Thyroid gland (tissue), 4 donors: ENCODE measurements around the gene WDR49. TPM values are rescaled to one million over a fixed set of nuclear protein-coding genes. Genes with fewer than 3 reads are reported as not detected.

ENCODE experiments used
- DNase-seq, 2 donors: peaks; one replicate each; pipeline ENCODE4 v3.0.0-alpha.2; 2019
- H3K27ac ChIP-seq, 3 donors: fragments of 200-600 bp; sonication (generic); 1 replicate in 2 of 3; 2 replicates in 1 of 3; pipeline ENCODE4 v1.5.1; 2016 to 2019; ENCODE audit warnings: mild to moderate bottlenecking in 1 of 3, moderate library complexity in 1 of 3
- H3K27me3 ChIP-seq: fragments of 200-600 bp; sonication (generic); one replicate; pipeline ENCODE4 v1.5.1; 2019
- H3K36me3 ChIP-seq, 2 donors: fragments of 200-600 bp; sonication (generic); one replicate each; pipeline ENCODE4 v1.5.1; 2016 to 2019
- H3K4me1 ChIP-seq, 2 donors: fragments of 200-600 bp; sonication (generic); one replicate each; pipeline ENCODE4 v1.5.1; 2017 to 2019
- H3K4me3 ChIP-seq, 3 donors: fragments of 200-600 bp; sonication (generic); replicated peaks in 1 of 3; 1 replicate in 2 of 3; 2 replicates in 1 of 3; pipeline ENCODE4 v1.5.1; 2016; ENCODE audit warnings: mild to moderate bottlenecking in 1 of 3
- H3K9me3 ChIP-seq: fragments of 200-600 bp; sonication (generic); one replicate; pipeline ENCODE4 v1.5.1; 2017
- POLR2A ChIP-seq, 2 donors: fragments of 450-650 bp; IDR thresholded peaks; one replicate each; pipeline ENCODE4 v1.6.1; 2017; ENCODE audit warnings: antibody characterized with exemption in 2 of 2, mild to moderate bottlenecking in 2 of 2, moderate library complexity in 1 of 2
- WGBS, 2 donors: methylation state at CpG; one replicate each; pipeline ENCODE4 v1.1.5; 2017; 5-methylcytosine and 5-hydroxymethylcytosine counted together
- intact Hi-C: fragments of 100-400 bp; cut with DNase I; formaldehyde crosslinking; loops from one replicate; pipeline ENCODE4 v1.15.1; 2023
- total RNA-seq, 4 donors: library from RNA; depleted of rRNA; stranded (reverse); fragments of >200 nt; gene quantifications; one replicate each; pipeline ENCODE4 v1.2.3, GENCODE V29; 2016
- TF ChIP-seq, protein P1 (sequence below), 6 experiments: fragments of 200-600 bp in 3 of 6; fragments of 450-650 bp in 3 of 6; sonication (generic) in 3 of 6; IDR thresholded peaks; one replicate each; pipeline ENCODE4 v1.5.1; 2016 to 2019; ENCODE audit warnings: antibody characterized with exemption in 6 of 6, mild to moderate bottlenecking in 2 of 6, inconsistent platforms in 1 of 6, moderate library complexity in 1 of 6

Gene WDR49
- total RNA-seq, 4 donors from 2014 or later, result 0.56 to 2.2 (median 1.6) TPM

DNA sequence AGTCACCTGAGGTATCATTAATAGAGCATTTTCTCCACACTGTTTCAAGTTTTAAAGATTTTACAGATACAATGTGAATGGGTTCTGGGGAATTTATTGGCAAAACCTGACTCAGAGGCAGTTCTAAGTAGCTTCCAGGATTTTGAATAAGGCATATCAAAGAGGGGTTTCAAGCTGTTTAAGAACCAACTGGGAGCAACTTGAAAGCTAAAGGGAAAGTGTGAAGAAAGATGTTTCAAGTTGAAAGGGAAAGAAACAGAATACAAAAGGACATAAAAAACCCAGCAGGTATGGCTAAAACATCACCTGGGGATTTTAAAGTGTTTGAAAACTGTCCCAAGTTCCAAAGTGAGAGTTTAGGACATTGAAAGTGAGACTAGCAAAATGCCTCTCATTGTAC, 162.1 kb downstream of the WDR49 start:
- Histone ChIP-seq H3K4me1 (no peaks in the 10 kb centered on the region), H3K27ac (no peak overlapping the region), H3K36me3 (no peaks in the 10 kb centered on the region), H3K9me3 (no peaks in the 10 kb centered on the region), H3K4me3 (no peak overlapping the region), H3K27me3 (no peaks in the 10 kb centered on the region)
- intact Hi-C loops, result no loop called here
- TF ChIP-seq POLR2A (IDR thresholded peaks at IDR 0.05), result no peak
- TF ChIP-seq, protein P1, sequence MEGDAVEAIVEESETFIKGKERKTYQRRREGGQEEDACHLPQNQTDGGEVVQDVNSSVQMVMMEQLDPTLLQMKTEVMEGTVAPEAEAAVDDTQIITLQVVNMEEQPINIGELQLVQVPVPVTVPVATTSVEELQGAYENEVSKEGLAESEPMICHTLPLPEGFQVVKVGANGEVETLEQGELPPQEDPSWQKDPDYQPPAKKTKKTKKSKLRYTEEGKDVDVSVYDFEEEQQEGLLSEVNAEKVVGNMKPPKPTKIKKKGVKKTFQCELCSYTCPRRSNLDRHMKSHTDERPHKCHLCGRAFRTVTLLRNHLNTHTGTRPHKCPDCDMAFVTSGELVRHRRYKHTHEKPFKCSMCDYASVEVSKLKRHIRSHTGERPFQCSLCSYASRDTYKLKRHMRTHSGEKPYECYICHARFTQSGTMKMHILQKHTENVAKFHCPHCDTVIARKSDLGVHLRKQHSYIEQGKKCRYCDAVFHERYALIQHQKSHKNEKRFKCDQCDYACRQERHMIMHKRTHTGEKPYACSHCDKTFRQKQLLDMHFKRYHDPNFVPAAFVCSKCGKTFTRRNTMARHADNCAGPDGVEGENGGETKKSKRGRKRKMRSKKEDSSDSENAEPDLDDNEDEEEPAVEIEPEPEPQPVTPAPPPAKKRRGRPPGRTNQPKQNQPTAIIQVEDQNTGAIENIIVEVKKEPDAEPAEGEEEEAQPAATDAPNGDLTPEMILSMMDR (IDR thresholded peaks at IDR 0.05), result no peak
- no peak for DNase-seq

DNA sequence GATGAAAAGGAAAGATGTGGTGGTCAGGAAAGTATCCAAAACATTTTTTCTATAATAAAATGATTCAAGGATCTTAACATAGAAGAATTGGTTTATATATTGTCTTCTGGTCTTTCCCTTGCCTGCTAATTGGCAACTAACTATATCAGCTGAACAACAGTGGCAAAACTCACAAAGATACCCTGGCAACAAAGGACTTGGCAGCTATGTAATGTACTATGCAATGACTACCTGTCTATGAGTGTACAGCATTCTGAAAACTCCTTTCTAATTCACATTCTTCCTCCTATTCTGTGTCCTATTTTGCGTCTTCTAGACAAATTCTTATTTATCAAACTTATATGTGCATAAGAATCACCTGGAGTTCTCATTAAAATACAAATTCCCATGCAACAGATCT, 164.2 kb downstream of the WDR49 start:
- H3K9me3 ChIP-seq, result no peaks in the 10 kb centered on the region
- TF ChIP-seq, protein P1 (IDR thresholded peaks at IDR 0.05), result no peak
- no peak for TF ChIP-seq POLR2A (IDR thresholded peaks at IDR 0.05)
- WGBS, 2 donors, result 83 to 87% methylated on average over 1 of the region's 1 CpG
- no peaks in the 10 kb centered on the region for H3K36me3 ChIP-seq
- DNase-seq, result no peak
- intact Hi-C loops, result no loop called here
- no peaks in the 10 kb centered on the region for H3K27me3 ChIP-seq
- no peak overlapping the region for H3K27ac ChIP-seq
- H3K4me3 ChIP-seq, result no peak overlapping the region
- no peaks in the 10 kb centered on the region for H3K4me1 ChIP-seq

DNA sequence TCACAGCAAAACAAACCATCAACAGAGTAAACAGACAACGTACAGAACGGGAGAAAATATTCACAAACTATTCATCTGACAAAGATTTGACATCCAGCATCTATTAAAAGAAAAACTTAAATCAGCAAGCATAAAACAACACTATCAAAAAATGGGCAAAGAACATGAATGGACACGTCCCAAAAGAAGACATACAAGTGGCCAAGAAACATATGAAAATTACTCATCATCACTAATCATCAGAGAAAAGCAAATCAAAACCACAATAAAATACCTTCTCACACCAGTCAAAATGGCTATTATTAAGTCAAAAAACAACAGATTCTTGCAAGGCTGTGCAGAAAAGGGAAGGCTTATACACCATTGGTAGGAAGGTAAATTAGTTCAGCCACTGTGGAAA, 166.2 kb downstream of the WDR49 start:
- Histone ChIP-seq H3K27me3 (no peaks in the 10 kb centered on the region), H3K9me3 (no peaks in the 10 kb centered on the region), H3K27ac (no peak overlapping the region), H3K4me1 (no peaks in the 10 kb centered on the region), H3K36me3 (no peaks in the 10 kb centered on the region), H3K4me3 (no peak overlapping the region)
- intact Hi-C loops, result no loop called here
- DNase-seq, result no peak
- no peak for TF ChIP-seq POLR2A (IDR thresholded peaks at IDR 0.05)
- TF ChIP-seq, protein P1 (IDR thresholded peaks at IDR 0.05), result no peak
- WGBS, 2 donors, result 58 to 69% methylated on average over 3 of the region's 3 CpGs

DNA sequence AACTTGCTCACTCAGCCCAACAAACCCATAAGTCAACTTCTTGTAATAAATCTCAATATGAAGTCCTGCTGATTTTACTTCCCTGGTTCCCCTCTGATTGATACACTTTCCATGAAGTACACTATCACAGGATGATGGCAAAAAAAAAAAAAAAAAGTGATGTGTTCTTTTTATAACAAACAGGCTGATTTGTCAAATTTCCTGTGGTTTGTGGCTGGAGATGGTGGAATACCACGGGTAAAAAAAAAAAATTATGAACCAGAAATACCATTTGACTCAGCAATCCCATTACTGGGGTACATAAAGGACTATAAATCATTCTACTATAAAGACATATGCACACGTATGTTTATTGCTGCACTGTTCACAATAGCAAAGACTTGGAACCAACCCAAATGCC, 169.2 kb downstream of the WDR49 start:
- Histone ChIP-seq H3K36me3 (no peaks in the 10 kb centered on the region), H3K27ac (no peak overlapping the region), H3K27me3 (no peaks in the 10 kb centered on the region), H3K4me3 (no peak overlapping the region), H3K9me3 (no peaks in the 10 kb centered on the region), H3K4me1 (no peaks in the 10 kb centered on the region)
- TF ChIP-seq, protein P1 (IDR thresholded peaks at IDR 0.05), result no peak
- no peak for TF ChIP-seq POLR2A (IDR thresholded peaks at IDR 0.05)
- no peak for DNase-seq
- 73 to 77% methylated on average over 2 of the region's 2 CpGs for WGBS, 2 donors
- intact Hi-C loops, result no loop called here

DNA sequence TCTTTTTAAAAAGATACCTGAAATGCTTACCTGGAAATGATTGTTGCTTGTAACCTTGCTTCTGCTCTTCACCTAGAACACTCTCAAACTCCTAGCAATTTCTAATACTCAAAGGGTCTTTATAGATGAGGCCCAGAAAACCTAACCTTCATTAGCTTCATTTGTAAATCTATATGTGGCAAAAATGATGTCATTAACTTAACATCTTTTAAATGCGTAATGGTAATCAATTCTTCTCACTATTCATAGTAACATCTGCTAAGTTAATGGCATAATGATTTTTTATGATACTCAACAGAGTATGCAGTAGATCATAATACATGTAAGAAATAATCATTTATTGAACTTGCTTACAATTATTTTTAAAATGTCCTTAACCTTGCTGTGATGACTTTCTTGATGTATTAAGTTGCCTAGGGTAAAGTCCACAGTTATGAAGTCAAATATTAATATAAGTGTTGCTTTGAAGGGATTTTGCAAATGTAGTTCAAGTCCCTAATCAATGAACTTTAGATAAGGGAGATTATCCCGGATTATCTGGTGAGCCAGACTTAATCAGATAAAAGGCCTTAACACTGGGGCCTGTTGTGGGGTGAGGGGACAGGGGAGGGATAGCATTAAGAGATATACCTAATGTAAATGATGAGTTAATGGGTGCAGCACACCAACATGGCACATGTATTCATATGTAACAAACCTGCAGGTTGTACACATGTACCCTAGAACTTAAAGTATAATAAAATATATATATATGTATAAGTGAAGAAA, 169.8 kb downstream of the WDR49 start:
- no peak overlapping the region for H3K27ac ChIP-seq
- DNase-seq, result no peak
- no peaks in the 10 kb centered on the region for H3K36me3 ChIP-seq
- TF ChIP-seq, protein P1 (IDR thresholded peaks at IDR 0.05), result no peak
- TF ChIP-seq POLR2A (IDR thresholded peaks at IDR 0.05), result no peak
- H3K4me1 ChIP-seq, result no peaks in the 10 kb centered on the region
- no peaks in the 10 kb centered on the region for H3K9me3 ChIP-seq
- no peak overlapping the region for H3K4me3 ChIP-seq
- 81 to 85% methylated on average over 2 of the region's 2 CpGs for WGBS, 2 donors
- no peaks in the 10 kb centered on the region for H3K27me3 ChIP-seq
- intact Hi-C loops, result no loop called here
